OCI-LY3 (cell line): ENCODE measurements around the gene MFAP3.

Source experiments
- H2AFZ ChIP-seq: fragments of 200-600, 300-600 bp; shearing (Covaris generic); 2 replicates; pipeline ENCODE4 v1.6.0; 2014; ENCODE audit warnings: antibody characterized with exemption, low read depth, low read length
- H3K27ac ChIP-seq: fragments of 200-600, 300-600 bp; sonication (generic); 2 replicates; pipeline ENCODE4 v1.5.1; 2014; ENCODE audit warnings: mild to moderate bottlenecking, low read length, moderate library complexity, mixed read lengths
- H3K27me3 ChIP-seq: fragments of 200-600, 300-600 bp; sonication (generic); 2 replicates; pipeline ENCODE4 v1.6.1; 2014; ENCODE audit warnings: low read depth, low read length, mixed read lengths
- H3K36me3 ChIP-seq: fragments of 200-600, 300-600 bp; sonication (generic); replicated peaks from 2 replicates; pipeline ENCODE3; 2014; ENCODE audit warnings: low read depth, low read length, mixed read lengths
- H3K4me1 ChIP-seq: fragments of 300-600, 200-600 bp; sonication (generic); 2 replicates; pipeline ENCODE4 v1.6.1; 2014; ENCODE audit warnings: low read length, mixed read lengths
- H3K4me2 ChIP-seq: fragments of 200-600, 300-600 bp; sonication (generic); 2 replicates; pipeline ENCODE4 v1.6.1; 2014; ENCODE audit warnings: low read length, mixed read lengths
- H3K4me3 ChIP-seq: fragments of 300-600, 200-600 bp; sonication (generic); 2 replicates; pipeline ENCODE4 v1.5.1; 2014; ENCODE audit warnings: antibody characterized with exemption, mild to moderate bottlenecking, low read length, moderate library complexity
- H3K79me2 ChIP-seq: fragments of 300-600, 200-600 bp; shearing (Covaris generic); 2 replicates; pipeline ENCODE4 v1.6.1; 2014; ENCODE audit warnings: mild to moderate bottlenecking, low read length, mixed read lengths
- H3K9ac ChIP-seq: fragments of 300-600, 200-600 bp; shearing (Covaris generic); 2 replicates; pipeline ENCODE4 v1.6.0; 2014; ENCODE audit warnings: mild to moderate bottlenecking, low read length, moderate library complexity
- H3K9me3 ChIP-seq: fragments of 200-600, 300-600 bp; shearing (Covaris generic); 2 replicates; pipeline ENCODE4 v1.6.1; 2014; ENCODE audit warnings: low read length, mixed read lengths; ENCODE audit not compliant: insufficient read depth
- H4K20me1 ChIP-seq: fragments of 200-600, 300-600 bp; sonication (generic); 2 replicates; pipeline ENCODE4 v1.6.1; 2016; ENCODE audit warnings: low read length, mixed read lengths; ENCODE audit not compliant: insufficient read depth
- EZH2phosphoT487 ChIP-seq: fragments of 200-600 bp; shearing (Covaris generic); IDR thresholded peaks from 2 replicates; pipeline ENCODE4 v1.6.1; 2018; ENCODE audit warnings: antibody characterized with exemption, mixed run types, low read depth
- TF ChIP-seq, protein P1 (sequence below): fragments of 200-600, 300-600 bp; sonication (generic); IDR thresholded peaks from 2 replicates; pipeline ENCODE4 v1.5.1; 2014; ENCODE audit warnings: antibody characterized with exemption, low read length, low read depth

The MFAP3 gene

DNA sequence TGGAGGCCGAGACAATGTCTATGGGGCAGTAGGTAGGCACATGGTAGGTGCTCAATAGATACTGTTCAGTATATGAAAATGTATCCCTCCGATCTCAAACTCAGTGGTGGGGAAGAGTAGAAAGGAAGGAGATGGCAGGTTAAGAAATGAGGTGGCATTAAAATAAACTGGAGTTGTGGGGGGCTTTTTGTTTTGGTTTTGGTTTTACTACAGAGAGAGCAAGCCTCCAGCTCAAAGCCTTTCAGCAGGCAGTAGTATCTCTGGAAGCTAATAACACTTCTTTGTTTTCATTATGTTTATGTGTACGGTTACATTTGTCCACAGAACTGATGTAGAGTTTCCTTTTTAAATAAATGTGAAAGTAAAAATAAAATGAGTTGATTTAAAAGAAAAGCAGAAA is 8.6 kb downstream of the MFAP3 start:
- H3K9me3 ChIP-seq = no peaks in the 10 kb centered on the region

DNA sequence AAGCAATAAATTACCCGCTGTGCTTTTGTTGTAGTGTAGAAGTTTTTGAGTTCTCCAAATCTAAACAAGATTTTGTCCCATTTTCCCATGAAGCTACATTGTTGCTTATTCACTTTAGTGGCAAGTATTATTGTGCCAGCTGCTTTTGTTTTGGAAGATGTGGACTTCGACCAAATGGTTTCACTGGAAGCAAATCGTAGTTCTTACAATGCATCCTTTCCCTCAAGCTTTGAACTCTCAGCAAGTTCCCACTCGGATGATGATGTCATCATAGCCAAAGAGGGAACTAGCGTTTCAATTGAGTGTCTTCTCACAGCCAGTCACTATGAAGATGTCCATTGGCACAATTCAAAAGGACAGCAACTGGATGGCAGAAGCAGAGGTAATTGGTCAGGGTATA is 10.9 kb downstream of the MFAP3 start:
- H3K9me3 ChIP-seq = no peaks in the 10 kb centered on the region
- no peaks in the 10 kb centered on the region for H3K4me1 ChIP-seq
- peaks cover 5% of the 10 kb centered on the region for H3K36me3 ChIP-seq
- H2AFZ ChIP-seq = no peak overlapping the region
- no peak overlapping the region for H3K9ac ChIP-seq
- TF ChIP-seq, protein P1, sequence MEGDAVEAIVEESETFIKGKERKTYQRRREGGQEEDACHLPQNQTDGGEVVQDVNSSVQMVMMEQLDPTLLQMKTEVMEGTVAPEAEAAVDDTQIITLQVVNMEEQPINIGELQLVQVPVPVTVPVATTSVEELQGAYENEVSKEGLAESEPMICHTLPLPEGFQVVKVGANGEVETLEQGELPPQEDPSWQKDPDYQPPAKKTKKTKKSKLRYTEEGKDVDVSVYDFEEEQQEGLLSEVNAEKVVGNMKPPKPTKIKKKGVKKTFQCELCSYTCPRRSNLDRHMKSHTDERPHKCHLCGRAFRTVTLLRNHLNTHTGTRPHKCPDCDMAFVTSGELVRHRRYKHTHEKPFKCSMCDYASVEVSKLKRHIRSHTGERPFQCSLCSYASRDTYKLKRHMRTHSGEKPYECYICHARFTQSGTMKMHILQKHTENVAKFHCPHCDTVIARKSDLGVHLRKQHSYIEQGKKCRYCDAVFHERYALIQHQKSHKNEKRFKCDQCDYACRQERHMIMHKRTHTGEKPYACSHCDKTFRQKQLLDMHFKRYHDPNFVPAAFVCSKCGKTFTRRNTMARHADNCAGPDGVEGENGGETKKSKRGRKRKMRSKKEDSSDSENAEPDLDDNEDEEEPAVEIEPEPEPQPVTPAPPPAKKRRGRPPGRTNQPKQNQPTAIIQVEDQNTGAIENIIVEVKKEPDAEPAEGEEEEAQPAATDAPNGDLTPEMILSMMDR = no peak
- TF ChIP-seq EZH2phosphoT487 = no peak
- no peaks in the 10 kb centered on the region for H3K79me2 ChIP-seq
- no peak overlapping the region for H3K4me3 ChIP-seq
- no peak overlapping the region for H3K27ac ChIP-seq
- H3K27me3 ChIP-seq = no peaks in the 10 kb centered on the region
- H4K20me1 ChIP-seq = no peaks in the 10 kb centered on the region; the same call in 1 of the 2 replicates
- no peak overlapping the region for H3K4me2 ChIP-seq

More for the DNA sequence above, 8.6 kb downstream of the MFAP3 start:
- Histone ChIP-seq H3K36me3 (peaks cover 5% of the 10 kb centered on the region), H3K79me2 (0 out of 2 replicates have a peak, but pooled peaks cover 3% of the 10 kb centered on the region), H3K9ac (no peak overlapping the region), H4K20me1 (no peaks in the 10 kb centered on the region; the same call in 1 of the 2 replicates), H3K27ac (no peak overlapping the region), H3K27me3 (no peaks in the 10 kb centered on the region), H2AFZ (no peak overlapping the region), H3K4me1 (no peaks in the 10 kb centered on the region), H3K4me3 (no peak overlapping the region), H3K4me2 (no peak overlapping the region)
- TF ChIP-seq, protein P1 = no peak
- no peak for TF ChIP-seq EZH2phosphoT487

DNA sequence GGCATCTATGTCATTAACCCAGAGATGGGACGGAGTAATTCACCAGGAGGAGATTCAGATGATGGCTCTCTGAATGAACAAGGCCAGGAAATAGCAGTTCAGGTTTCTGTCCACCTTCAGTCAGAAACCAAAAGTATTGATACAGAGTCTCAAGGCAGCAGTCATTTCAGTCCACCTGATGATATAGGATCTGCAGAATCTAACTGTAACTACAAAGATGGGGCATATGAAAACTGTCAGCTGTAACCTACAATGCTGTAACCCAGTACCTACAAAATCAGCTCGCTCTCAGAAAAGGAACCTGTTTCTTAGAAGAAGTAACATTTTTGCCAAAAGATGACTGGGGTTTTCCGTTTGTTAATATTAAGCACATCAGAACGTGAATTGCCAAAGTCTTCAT is 14.7 kb downstream of the MFAP3 start:
- Histone ChIP-seq H4K20me1 (peaks cover 4% of the 10 kb centered on the region; the same call in 1 of the 2 replicates), H3K4me1 (peaks cover 7% of the 10 kb centered on the region), H3K27ac (no peak overlapping the region), H3K36me3 (peaks cover 5% of the 10 kb centered on the region), H3K9ac (no peak overlapping the region), H2AFZ (no peak overlapping the region), H3K4me3 (no peak overlapping the region), H3K79me2 (no peaks in the 10 kb centered on the region), H3K4me2 (no peak overlapping the region), H3K27me3 (no peaks in the 10 kb centered on the region), H3K9me3 (no peaks in the 10 kb centered on the region)
- TF ChIP-seq, protein P1 = no peak
- TF ChIP-seq EZH2phosphoT487 = no peak

DNA sequence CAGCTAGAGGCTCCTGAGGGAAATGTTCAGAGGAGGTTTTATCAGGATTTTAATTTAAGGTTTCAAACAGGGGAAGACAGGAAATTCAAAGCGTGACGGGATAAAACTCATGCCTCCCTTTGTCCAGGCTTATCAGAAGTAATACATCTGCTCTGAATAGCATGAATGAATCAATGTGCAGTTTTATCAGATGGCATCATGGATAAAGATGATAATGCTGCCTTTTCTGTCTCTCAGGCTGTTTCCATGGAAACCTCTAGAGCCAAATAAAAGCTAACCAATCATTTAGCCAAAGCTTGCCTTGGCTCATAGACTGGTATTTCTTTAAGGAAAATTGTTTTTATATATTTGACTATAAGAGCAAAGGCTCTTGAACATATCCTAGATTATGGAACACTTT is 16.4 kb downstream of the MFAP3 start:
- Histone ChIP-seq H3K4me1 (peaks cover 14% of the 10 kb centered on the region), H3K9ac (no peak overlapping the region), H3K79me2 (no peaks in the 10 kb centered on the region), H3K36me3 (peaks cover 2% of the 10 kb centered on the region), H3K9me3 (no peaks in the 10 kb centered on the region), H2AFZ (no peak overlapping the region), H4K20me1 (peaks cover 7% of the 10 kb centered on the region; the same call in 1 of the 2 replicates), H3K4me2 (no peak overlapping the region), H3K27me3 (no peaks in the 10 kb centered on the region), H3K27ac (no peak overlapping the region), H3K4me3 (no peak overlapping the region)
- TF ChIP-seq, protein P1 = no peak
- no peak for TF ChIP-seq EZH2phosphoT487
